H9 (cell line): Measurements from ENCODE around the gene SCCPDH. TPM values are rescaled to one million over a fixed set of nuclear protein-coding genes. Genes with fewer than 3 reads are reported as not detected.

Experiments
- DNase-seq: peaks from one replicate; pipeline ENCODE4 v3.0.0-alpha.2; 2017
- H2AFZ ChIP-seq: one replicate; pipeline ENCODE4 v1.6.1; 2013; ENCODE audit warnings: mild to moderate bottlenecking, low read length, control low read depth, moderate library complexity
- H2AK5ac ChIP-seq: 2 replicates; pipeline ENCODE4 v1.6.1; 2013; ENCODE audit warnings: low read length, control low read depth, mixed read lengths; ENCODE audit not compliant: insufficient read length
- H2BK120ac ChIP-seq: one replicate; pipeline ENCODE4 v1.6.1; 2013; ENCODE audit warnings: low read depth, mild to moderate bottlenecking, low read length, control low read depth, inconsistent platforms; ENCODE audit not compliant: poor library complexity, severe bottlenecking
- H2BK12ac ChIP-seq: 2 replicates; pipeline ENCODE4 v1.6.1; 2013; ENCODE audit warnings: low read length, control low read depth, mixed read lengths, low read depth; ENCODE audit not compliant: insufficient read length
- H2BK15ac ChIP-seq: 2 replicates; pipeline ENCODE4 v1.6.1; 2013; ENCODE audit warnings: low read depth, low read length, control low read depth
- H2BK20ac ChIP-seq: one replicate; pipeline ENCODE4 v1.6.1; 2013; ENCODE audit warnings: low read depth, mild to moderate bottlenecking, low read length, control low read depth, inconsistent platforms; ENCODE audit not compliant: poor library complexity, severe bottlenecking
- H2BK5ac ChIP-seq: 2 replicates; pipeline ENCODE4 v1.6.1; 2013; ENCODE audit warnings: low read length, control low read depth, mixed read lengths; ENCODE audit not compliant: insufficient read length
- H3K14ac ChIP-seq: 2 replicates; pipeline ENCODE4 v1.6.1; 2013; ENCODE audit warnings: low read length, control low read depth; ENCODE audit not compliant: insufficient read depth
- H3K18ac ChIP-seq: 2 replicates; pipeline ENCODE4 v1.6.1; 2013; ENCODE audit warnings: low read depth, mild to moderate bottlenecking, mixed read lengths, low read length, control low read depth; ENCODE audit not compliant: insufficient read length
- H3K23ac ChIP-seq: 2 replicates; pipeline ENCODE4 v1.6.1; 2013; ENCODE audit warnings: low read length, control low read depth, mixed read lengths, low read depth; ENCODE audit not compliant: insufficient read length
- H3K23me2 ChIP-seq: 2 replicates; pipeline ENCODE4 v1.6.1; 2013; ENCODE audit warnings: low read depth, mild to moderate bottlenecking, mixed read lengths, low read length, control low read depth; ENCODE audit not compliant: insufficient read length, poor library complexity, severe bottlenecking
- H3K27ac ChIP-seq: 2 replicates; pipeline ENCODE4 v1.5.1; 2013; ENCODE audit warnings: low read length, control low read depth, mixed read lengths, low read depth; ENCODE audit not compliant: insufficient read length
- H3K27me3 ChIP-seq: 2 replicates; pipeline ENCODE4 v1.6.1; 2013; ENCODE audit warnings: low read length, control low read depth, inconsistent platforms; ENCODE audit not compliant: insufficient read depth
- H3K4ac ChIP-seq: 2 replicates; pipeline ENCODE4 v1.6.1; 2013; ENCODE audit warnings: low read depth, mild to moderate bottlenecking, control low read depth, inconsistent platforms, low read length, moderate library complexity
- H3K4me1 ChIP-seq: 2 replicates; pipeline ENCODE4 v1.6.1; 2013; ENCODE audit warnings: low read length, control low read depth, inconsistent platforms; ENCODE audit not compliant: insufficient read depth
- H3K4me2 ChIP-seq: 2 replicates; pipeline ENCODE4 v1.6.1; 2013; ENCODE audit warnings: low read length, control low read depth, mixed read lengths; ENCODE audit not compliant: insufficient read length, insufficient read depth
- H3K56ac ChIP-seq: 2 replicates; pipeline ENCODE4 v1.6.1; 2013; ENCODE audit warnings: low read depth, mild to moderate bottlenecking, mixed read lengths, low read length, control low read depth; ENCODE audit not compliant: insufficient read length
- H3K79me1 ChIP-seq: 2 replicates; pipeline ENCODE4 v1.6.1; 2013; ENCODE audit warnings: low read depth, mild to moderate bottlenecking, moderate library complexity, low read length, control low read depth, inconsistent platforms; ENCODE audit not compliant: insufficient read depth, poor library complexity, severe bottlenecking
- H3K79me2 ChIP-seq: 2 replicates; pipeline ENCODE4 v1.6.1; 2013; ENCODE audit warnings: low read length, control low read depth, inconsistent platforms; ENCODE audit not compliant: insufficient read depth
- H3K9ac ChIP-seq: 2 replicates; pipeline ENCODE4 v1.6.1; 2013; ENCODE audit warnings: low read length, control low read depth, mixed read lengths; ENCODE audit not compliant: insufficient read length; ENCODE audit errors: extremely low read depth
- H3K9me3 ChIP-seq: one replicate; pipeline ENCODE4 v1.6.1; 2013; ENCODE audit warnings: low read depth, low read length, inconsistent platforms; ENCODE audit not compliant: control insufficient read depth
- H3T11ph ChIP-seq: one replicate; pipeline ENCODE4 v1.6.1; 2013; ENCODE audit warnings: mild to moderate bottlenecking, low read length, control low read depth, inconsistent platforms
- H4K20me1 ChIP-seq: one replicate; pipeline ENCODE4 v1.6.1; 2013; ENCODE audit not compliant: control insufficient read depth, insufficient read length, insufficient read depth
- H4K5ac ChIP-seq: 2 replicates; pipeline ENCODE4 v1.6.1; 2013; ENCODE audit warnings: low read depth, mild to moderate bottlenecking, mixed read lengths, low read length, control low read depth; ENCODE audit not compliant: insufficient read length
- H4K8ac ChIP-seq: replicated peaks from 2 replicates; pipeline ENCODE4 v1.6.1; 2013; ENCODE audit warnings: low read length, control low read depth, mixed read lengths, low read depth; ENCODE audit not compliant: insufficient read length
- H4K91ac ChIP-seq: 2 replicates; pipeline ENCODE4 v1.6.1; 2013; ENCODE audit warnings: low read depth, mild to moderate bottlenecking, moderate library complexity, mixed read lengths, low read length, control low read depth; ENCODE audit not compliant: insufficient read length
- H3K27ac Mint-ChIP-seq, 3 experiments: 2 replicates in 2 of 3; 3 replicates in 1 of 3; pipeline ENCODE4 v1.8.0; 2020 to 2021; ENCODE audit warnings: mixed read lengths in 3 of 3, mild to moderate bottlenecking in 1 of 3, moderate library complexity in 1 of 3
- H3K27me3 Mint-ChIP-seq: 2 replicates; pipeline ENCODE4 v1.8.0; 2021; ENCODE audit warnings: low read depth, mild to moderate bottlenecking, moderate library complexity, mixed read lengths
- H3K36me3 Mint-ChIP-seq, 3 experiments: 2 replicates in 2 of 3; 3 replicates in 1 of 3; pipeline ENCODE4 v1.8.0; 2020 to 2021; ENCODE audit warnings: low read depth in 3 of 3, mixed read lengths in 3 of 3; ENCODE audit not compliant: insufficient read depth in 1 of 3
- H3K4me1 Mint-ChIP-seq, 2 experiments: 2 replicates each; pipeline ENCODE4 v1.8.0; 2020; ENCODE audit warnings: mixed read lengths in 2 of 2
- H3K4me3 Mint-ChIP-seq, 2 experiments: 2 replicates in 1 of 2; 3 replicates in 1 of 2; pipeline ENCODE4 v1.8.0; 2020 to 2021; ENCODE audit warnings: mild to moderate bottlenecking in 2 of 2, mixed read lengths in 2 of 2, moderate library complexity in 1 of 2
- H3K9me3 Mint-ChIP-seq, 2 experiments: 2 replicates in 1 of 2; 3 replicates in 1 of 2; pipeline ENCODE4 v1.8.0; 2020; ENCODE audit warnings: mild to moderate bottlenecking in 2 of 2, mixed read lengths in 2 of 2, moderate library complexity in 1 of 2
- WGBS: extraction: QIAGEN DNeasy Blood & Tissue Kit; methylation state at CpG from one replicate; pipeline ENCODE4 v1.1.7; 2013; ENCODE audit warnings: missing lambda C conversion rate, low lambda C conversion rate, mixed read lengths; ENCODE audit not compliant: insufficient read length; ENCODE audit errors: extremely low coverage; 5-methylcytosine and 5-hydroxymethylcytosine counted together
- total RNA-seq: library from RNA; stranded (reverse); gene quantifications from 2 replicates; pipeline ENCODE4 v1.2.1, GENCODE V29; 2021
- TF ChIP-seq, protein P1 (sequence below): fragments of 200-600 bp; sonication (generic); conservative IDR thresholded peaks from 3 replicates; pipeline ENCODE4 v1.8.0; 2021; ENCODE audit warnings: antibody characterized with exemption, mild to moderate bottlenecking

SCCPDH gene
- total RNA-seq, 1 experiment from 2014 or later, result 20.7 TPM

DNA sequence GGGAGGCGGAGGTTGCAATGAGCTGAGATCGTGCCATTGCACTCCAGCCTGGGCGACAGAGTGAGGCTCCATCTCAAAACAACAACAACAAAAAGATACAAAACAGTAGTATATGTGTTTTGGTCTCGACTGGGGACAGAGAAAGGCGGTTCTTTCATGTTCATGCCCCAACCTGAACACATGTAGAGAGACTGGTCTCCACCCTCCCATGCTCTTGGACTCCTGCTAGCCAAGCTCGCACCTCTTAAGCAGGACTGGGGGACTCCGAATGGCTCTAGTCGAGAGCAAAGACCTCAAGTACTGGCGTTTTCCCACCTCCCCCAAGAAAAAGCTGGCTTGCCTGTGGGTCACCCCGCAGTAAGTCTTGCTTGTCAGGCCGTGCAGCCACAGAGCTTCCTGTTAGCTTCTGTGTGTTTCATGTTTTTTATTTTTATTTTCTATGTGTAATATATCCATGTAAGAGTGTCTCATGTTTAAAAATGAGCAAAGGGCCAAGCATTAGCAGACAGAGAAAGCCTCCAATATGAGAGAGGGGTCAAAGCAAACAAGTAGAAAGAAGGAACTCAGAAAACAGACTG is 91.6 kb downstream of the SCCPDH start:
- no CpG with 5 or more reads among the region's 11 CpGs for WGBS
- H3K79me1 ChIP-seq, result no peaks in the 10 kb centered on the region
- H3K18ac ChIP-seq, result no peak overlapping the region
- no peak overlapping the region for H2BK15ac ChIP-seq
- Mint-ChIP-seq H3K27me3 (no peaks in the 10 kb centered on the region; the same call in 1 of the 2 replicates), H3K9me3 (peaks cover 8 to 11% of the 10 kb centered on the region in 2 experiments; a peak in 4 of 5 replicates), H3K27ac (no peak overlapping the region), H3K36me3 (no peaks in the 10 kb centered on the region), H3K4me3 (no peak overlapping the region), H3K4me1 (peaks cover 11 to 12% of the 10 kb centered on the region in 2 experiments)
- H2BK5ac ChIP-seq, result no peak overlapping the region
- no peaks in the 10 kb centered on the region for H4K20me1 ChIP-seq
- H2BK120ac ChIP-seq, result no peak overlapping the region
- peaks cover 4% of the 10 kb centered on the region; the same call in 1 of the 2 replicates for H3K4me1 ChIP-seq
- no peak overlapping the region for H3K56ac ChIP-seq
- no peak overlapping the region for H2BK12ac ChIP-seq
- H3T11ph ChIP-seq, result no peak overlapping the region
- H3K4ac ChIP-seq, result no peak overlapping the region
- TF ChIP-seq, protein P1, sequence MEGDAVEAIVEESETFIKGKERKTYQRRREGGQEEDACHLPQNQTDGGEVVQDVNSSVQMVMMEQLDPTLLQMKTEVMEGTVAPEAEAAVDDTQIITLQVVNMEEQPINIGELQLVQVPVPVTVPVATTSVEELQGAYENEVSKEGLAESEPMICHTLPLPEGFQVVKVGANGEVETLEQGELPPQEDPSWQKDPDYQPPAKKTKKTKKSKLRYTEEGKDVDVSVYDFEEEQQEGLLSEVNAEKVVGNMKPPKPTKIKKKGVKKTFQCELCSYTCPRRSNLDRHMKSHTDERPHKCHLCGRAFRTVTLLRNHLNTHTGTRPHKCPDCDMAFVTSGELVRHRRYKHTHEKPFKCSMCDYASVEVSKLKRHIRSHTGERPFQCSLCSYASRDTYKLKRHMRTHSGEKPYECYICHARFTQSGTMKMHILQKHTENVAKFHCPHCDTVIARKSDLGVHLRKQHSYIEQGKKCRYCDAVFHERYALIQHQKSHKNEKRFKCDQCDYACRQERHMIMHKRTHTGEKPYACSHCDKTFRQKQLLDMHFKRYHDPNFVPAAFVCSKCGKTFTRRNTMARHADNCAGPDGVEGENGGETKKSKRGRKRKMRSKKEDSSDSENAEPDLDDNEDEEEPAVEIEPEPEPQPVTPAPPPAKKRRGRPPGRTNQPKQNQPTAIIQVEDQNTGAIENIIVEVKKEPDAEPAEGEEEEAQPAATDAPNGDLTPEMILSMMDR, result no peak
- no peaks in the 10 kb centered on the region for H3K27me3 ChIP-seq
- H3K27ac ChIP-seq, result no peak overlapping the region
- DNase-seq, result no peak
- H3K79me2 ChIP-seq, result no peaks in the 10 kb centered on the region
- H2AK5ac ChIP-seq, result no peak overlapping the region
- H2AFZ ChIP-seq, result no peak overlapping the region
- no peak overlapping the region for H3K23ac ChIP-seq
- no peak overlapping the region for H3K9ac ChIP-seq
- no peak overlapping the region for H3K4me2 ChIP-seq
- H4K5ac ChIP-seq, result no peak overlapping the region
- no peak overlapping the region for H2BK20ac ChIP-seq
- H3K14ac ChIP-seq, result no peak overlapping the region
- H3K9me3 ChIP-seq, result no peaks in the 10 kb centered on the region
- no peak overlapping the region for H4K91ac ChIP-seq
- no peaks in the 10 kb centered on the region for H3K23me2 ChIP-seq
- H4K8ac ChIP-seq, result no peak overlapping the region

Other genes starting within 250 kb of the SCCPDH start
- 25.2 and 25.5 TPM in 2 replicates for gene SMYD3, start 217.1 kb upstream of the SCCPDH start, total RNA-seq
- gene TFB2M, start 158.1 kb upstream of the SCCPDH start, total RNA-seq, result 27.0 and 27.7 TPM in 2 replicates
- gene CNST, start 158.0 kb upstream of the SCCPDH start, total RNA-seq, result 18.0 and 19.8 TPM in 2 replicates
- 41.9 and 44.3 TPM in 2 replicates for gene AHCTF1, start 207.5 kb downstream of the SCCPDH start, total RNA-seq